Esophagus squamous epithelium (tissue), 5 donors: Measurements from ENCODE around the gene TMEM200C. TPM values are rescaled to one million over a fixed set of nuclear protein-coding genes. Genes with fewer than 3 reads are reported as not detected.

Experiments used
- DNase-seq: peaks from one replicate; lab custom pipeline; 2025; lab: John Stamatoyannopoulos, UW
- H3K27ac ChIP-seq, 4 donors: fragments of 200-600 bp; sonication (generic); one replicate each; pipeline ENCODE4 v1.5.1; 2016 to 2019; ENCODE audit warnings: mild to moderate bottlenecking in 1 of 4
- H3K27me3 ChIP-seq, 4 donors: fragments of 200-600 bp; sonication (generic); 1 replicate in 3 of 4; 2 replicates in 1 of 4; pipeline versions ENCODE4 v1.5.1 to v1.6.0; 2017 to 2021; ENCODE audit warnings: antibody characterized with exemption in 1 of 4
- H3K36me3 ChIP-seq, 3 donors: fragments of 200-600 bp; sonication (generic); one replicate each; pipeline ENCODE4 v1.5.1; 2016 to 2019
- H3K4me1 ChIP-seq, 3 donors: fragments of 200-600 bp; sonication (generic); one replicate each; pipeline ENCODE4 v1.5.1; 2017 to 2019
- H3K4me3 ChIP-seq, 4 donors: fragments of 200-600 bp; sonication (generic); 1 replicate in 3 of 4; 2 replicates in 1 of 4; pipeline ENCODE4 v1.5.1; 2016 to 2019; ENCODE audit warnings: mild to moderate bottlenecking in 2 of 4, moderate library complexity in 1 of 4
- H3K9me3 ChIP-seq, 3 donors: fragments of 200-600 bp; sonication (generic); one replicate each; pipeline ENCODE4 v1.5.1; 2016 to 2019
- CTCF ChIP-seq, 6 experiments: fragments of 450-650 bp in 4 of 6; fragments of 200-600 bp in 2 of 6; sonication (generic) in 2 of 6; IDR thresholded peaks; one replicate each; pipeline ENCODE4 v1.5.1; 2016 to 2019; ENCODE audit warnings: antibody characterized with exemption in 6 of 6, mild to moderate bottlenecking in 4 of 6, moderate library complexity in 4 of 6
- POLR2A ChIP-seq, 4 donors: fragments of 450-650 bp; IDR thresholded peaks; one replicate each; pipeline ENCODE4 v1.6.1; 2017; ENCODE audit warnings: antibody characterized with exemption in 4 of 4, mild to moderate bottlenecking in 4 of 4, moderate library complexity in 3 of 4
- WGBS, 2 donors: methylation state at CpG; one replicate each; pipeline ENCODE4 v1.1.5; 2018; 5-methylcytosine and 5-hydroxymethylcytosine counted together
- intact Hi-C: fragments of 100-400 bp; cut with DNase I; formaldehyde crosslinking; loops from one replicate; pipeline ENCODE4 v1.15.0; 2022
- total RNA-seq, 4 donors: library from RNA; depleted of rRNA; stranded (reverse); fragments of >200 nt; gene quantifications; one replicate each; pipeline ENCODE4 v1.1.0, GENCODE V29; 2016
- donor health status: DM: yes; HTN: yes; CAD: no.

Gene TMEM200C
- total RNA-seq, 4 donors from 2014 or later = 0.04 to 0.38 TPM; not detected in 2

GRCh38 chr18:5900262-5900661, 4.9 kb upstream of the TMEM200C start:
- Histone ChIP-seq H3K27ac (no peak overlapping the region), H3K27me3 (peaks cover 0 to 69% (median 2%) of the 10 kb centered on the region in 4 donors), H3K4me3 (no peak overlapping the region), H3K4me1 (peaks cover 5 to 12% (median 7%) of the 10 kb centered on the region in 3 donors), H3K9me3 (no peaks in the 10 kb centered on the region), H3K36me3 (no peaks in the 10 kb centered on the region)
- 52 to 61% methylated on average over 6 of the region's 6 CpGs for WGBS, 2 donors
- TF ChIP-seq POLR2A (IDR thresholded peaks at IDR 0.05) (no peak), CTCF (IDR thresholded peaks at IDR 0.05) (no peak)
- intact Hi-C loops = no loop called here
- no peak for DNase-seq

GRCh38 chr18:5899835-5900234, 4.5 kb upstream of the TMEM200C start:
- peaks cover 0 to 73% (median 3%) of the 10 kb centered on the region in 4 donors for H3K27me3 ChIP-seq
- intact Hi-C loops = no loop called here
- 85 to 91% methylated on average over 3 of the region's 3 CpGs for WGBS, 2 donors

GRCh38 chr18:5895876-5896740, 786 bp upstream of the TMEM200C start:
- Histone ChIP-seq H3K9me3 (no peaks in the 10 kb centered on the region), H3K4me3 (peak overlapping the region; percentile 28 to 70 (median 50)), H3K4me1 (peaks cover 9 to 32% (median 17%) of the 10 kb centered on the region in 3 donors), H3K27ac (peak overlapping the region; percentile 38 to 80 (median 69)), H3K36me3 (no peaks in the 10 kb centered on the region), H3K27me3 (peaks cover 6 to 93% (median 17%) of the 10 kb centered on the region in 4 donors)
- no peak for DNase-seq
- 17 to 39% methylated on average over 3 to 11 of the region's 41 CpGs for WGBS, 2 donors
- intact Hi-C loops = no loop called here
- TF ChIP-seq POLR2A (IDR thresholded peaks at IDR 0.05) (no peak), CTCF (IDR thresholded peaks at IDR 0.05) (no peak)

More at GRCh38 chr18:5899835-5900234, 4.5 kb upstream of the TMEM200C start:
- no peak for DNase-seq
- Histone ChIP-seq H3K4me1 (peaks cover 5 to 16% (median 11%) of the 10 kb centered on the region in 3 donors), H3K9me3 (no peaks in the 10 kb centered on the region), H3K4me3 (no peak overlapping the region), H3K36me3 (no peaks in the 10 kb centered on the region), H3K27ac (no peak overlapping the region)
- TF ChIP-seq POLR2A (IDR thresholded peaks at IDR 0.05) (no peak), CTCF (IDR thresholded peaks at IDR 0.05) (no peak)

- TF ChIP-seq CTCF (IDR thresholded peaks at IDR 0.05) = no peak
- no peak for TF ChIP-seq POLR2A (IDR thresholded peaks at IDR 0.05)
- H3K27ac ChIP-seq = peak overlapping the region in 2 of 4 donors; percentile 80
- peaks cover 6 to 100% (median 20%) of the 10 kb centered on the region in 4 donors for H3K27me3 ChIP-seq
- H3K36me3 ChIP-seq = no peaks in the 10 kb centered on the region
- intact Hi-C loops = no loop called here
- H3K9me3 ChIP-seq = no peaks in the 10 kb centered on the region
- WGBS, 2 donors = 4 to 5% methylated on average over 4 to 9 of the region's 56 CpGs
- no peak for DNase-seq
- H3K4me3 ChIP-seq = peak overlapping the region; percentile 28 to 70 (median 50)
- peaks cover 11 to 43% (median 28%) of the 10 kb centered on the region in 3 donors for H3K4me1 ChIP-seq
Measured at GRCh38 chr18:5894611-5895298, 567 bp downstream of the TMEM200C start.
